ENCODE results near the gene THSD7B. TPM values are rescaled to one million over a fixed set of nuclear protein-coding genes. Genes with fewer than 3 reads are reported as not detected.

Gene THSD7B
- total RNA-seq, 4 donors from 2014 or later = 0.12 to 1.1 (median 0.39) TPM

GRCh38 chr2:137379186-137379585 lies 613.8 kb downstream of the THSD7B start:
- no peak for ATAC-seq
- Histone ChIP-seq H3K4me3 (no peak overlapping the region), H3K9me3 (no peaks in the 10 kb centered on the region), H3K36me3 (no peaks in the 10 kb centered on the region), H3K27me3 (no peaks in the 10 kb centered on the region), H3K4me1 (no peaks in the 10 kb centered on the region), H3K27ac (no peak overlapping the region)
- WGBS, 2 donors (ENCODE audit: low coverage in 1 of 2) = 92 to 98% methylated on average over 3 of the region's 3 CpGs
- no peak for TF ChIP-seq POLR2A (IDR thresholded peaks at IDR 0.05)

- TF ChIP-seq POLR2AphosphoS5 (IDR thresholded peaks at IDR 0.05) = no peak
- no peak for TF ChIP-seq POLR2A (IDR thresholded peaks at IDR 0.05)
- TF ChIP-seq EP300 (IDR thresholded peaks at IDR 0.05) = no peak
- TF ChIP-seq, protein P1, sequence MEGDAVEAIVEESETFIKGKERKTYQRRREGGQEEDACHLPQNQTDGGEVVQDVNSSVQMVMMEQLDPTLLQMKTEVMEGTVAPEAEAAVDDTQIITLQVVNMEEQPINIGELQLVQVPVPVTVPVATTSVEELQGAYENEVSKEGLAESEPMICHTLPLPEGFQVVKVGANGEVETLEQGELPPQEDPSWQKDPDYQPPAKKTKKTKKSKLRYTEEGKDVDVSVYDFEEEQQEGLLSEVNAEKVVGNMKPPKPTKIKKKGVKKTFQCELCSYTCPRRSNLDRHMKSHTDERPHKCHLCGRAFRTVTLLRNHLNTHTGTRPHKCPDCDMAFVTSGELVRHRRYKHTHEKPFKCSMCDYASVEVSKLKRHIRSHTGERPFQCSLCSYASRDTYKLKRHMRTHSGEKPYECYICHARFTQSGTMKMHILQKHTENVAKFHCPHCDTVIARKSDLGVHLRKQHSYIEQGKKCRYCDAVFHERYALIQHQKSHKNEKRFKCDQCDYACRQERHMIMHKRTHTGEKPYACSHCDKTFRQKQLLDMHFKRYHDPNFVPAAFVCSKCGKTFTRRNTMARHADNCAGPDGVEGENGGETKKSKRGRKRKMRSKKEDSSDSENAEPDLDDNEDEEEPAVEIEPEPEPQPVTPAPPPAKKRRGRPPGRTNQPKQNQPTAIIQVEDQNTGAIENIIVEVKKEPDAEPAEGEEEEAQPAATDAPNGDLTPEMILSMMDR (IDR thresholded peaks at IDR 0.05) = no peak
- 40 to 60% methylated on average over 2 to 4 of the region's 4 CpGs for WGBS, 2 donors (ENCODE audit: low coverage in 1 of 2)
- no peaks in the 10 kb centered on the region for H3K27me3 ChIP-seq
- no peak overlapping the region for H3K4me3 ChIP-seq
- no peaks in the 10 kb centered on the region for H3K9me3 ChIP-seq
- H3K4me1 ChIP-seq = no peaks in the 10 kb centered on the region
- H3K27ac ChIP-seq = no peak overlapping the region
- ATAC-seq = no peak
- H3K36me3 ChIP-seq = no peaks in the 10 kb centered on the region
Observed at GRCh38 chr2:137380610-137381009, 615.3 kb downstream of the THSD7B start.

GRCh38 chr2:137381731-137382130 lies 616.4 kb downstream of the THSD7B start:
- no peaks in the 10 kb centered on the region for H3K36me3 ChIP-seq
- H3K27ac ChIP-seq = no peak overlapping the region
- no peaks in the 10 kb centered on the region for H3K27me3 ChIP-seq
- no peaks in the 10 kb centered on the region for H3K4me1 ChIP-seq
- WGBS, 2 donors (ENCODE audit: low coverage in 1 of 2) = 88% methylated on average over 8 of the region's 8 CpGs; no CpG with 5 or more reads in 1 of the 2 donors
- no peak for ATAC-seq
- TF ChIP-seq, protein P1 (IDR thresholded peaks at IDR 0.05) = no peak
- TF ChIP-seq POLR2A (IDR thresholded peaks at IDR 0.05) = no peak
- no peak for TF ChIP-seq POLR2AphosphoS5 (IDR thresholded peaks at IDR 0.05)
- no peak for TF ChIP-seq EP300 (IDR thresholded peaks at IDR 0.05)
- no peak overlapping the region for H3K4me3 ChIP-seq
- no peaks in the 10 kb centered on the region for H3K9me3 ChIP-seq

GRCh38 chr2:137383391-137383790 lies 618.0 kb downstream of the THSD7B start:
- WGBS, 2 donors (ENCODE audit: low coverage in 1 of 2) = 82 to 90% methylated on average over 2 to 6 of the region's 7 CpGs
- H3K4me1 ChIP-seq = no peaks in the 10 kb centered on the region
- no peaks in the 10 kb centered on the region for H3K9me3 ChIP-seq
- H3K36me3 ChIP-seq = no peaks in the 10 kb centered on the region
- H3K27ac ChIP-seq = no peak overlapping the region
- no peak overlapping the region for H3K4me3 ChIP-seq
- ATAC-seq = no peak
- no peaks in the 10 kb centered on the region for H3K27me3 ChIP-seq
- TF ChIP-seq, protein P1 (IDR thresholded peaks at IDR 0.05) = no peak
- TF ChIP-seq EP300 (IDR thresholded peaks at IDR 0.05) (no peak), POLR2A (IDR thresholded peaks at IDR 0.05) (no peak), POLR2AphosphoS5 (IDR thresholded peaks at IDR 0.05) (no peak)

DNA sequence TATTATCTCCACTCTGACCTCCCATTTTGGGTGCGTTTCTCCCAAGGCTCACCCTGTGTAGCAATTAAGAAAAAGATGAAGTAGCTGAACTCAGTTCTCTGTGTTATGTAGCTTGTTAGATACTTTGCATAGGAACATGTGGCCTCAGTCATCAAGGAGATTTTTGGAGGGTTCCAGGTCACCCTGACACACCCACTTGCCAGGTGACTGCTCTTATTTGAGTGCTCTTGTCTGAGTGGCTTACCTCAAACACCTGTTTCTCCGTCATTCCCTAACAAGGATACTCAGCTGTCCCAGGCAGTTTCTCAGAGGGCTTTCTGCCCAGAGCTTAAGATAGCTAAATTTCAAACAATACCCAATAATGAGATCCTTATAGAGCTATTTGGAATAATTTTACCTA lies 621.7 kb downstream of the THSD7B start:
- TF ChIP-seq, protein P1 (IDR thresholded peaks at IDR 0.05) = no peak
- no peak for TF ChIP-seq EP300 (IDR thresholded peaks at IDR 0.05)
- Histone ChIP-seq H3K27me3 (no peaks in the 10 kb centered on the region), H3K4me3 (no peak overlapping the region), H3K4me1 (no peaks in the 10 kb centered on the region), H3K27ac (no peak overlapping the region), H3K36me3 (no peaks in the 10 kb centered on the region), H3K9me3 (no peaks in the 10 kb centered on the region)
- no peak for ATAC-seq
- WGBS, 2 donors (ENCODE audit: low coverage in 1 of 2) = 76% methylated on average over 2 of the region's 2 CpGs; no CpG with 5 or more reads in 1 of the 2 donors
